ENCODE results near the gene PREB.

DNA sequence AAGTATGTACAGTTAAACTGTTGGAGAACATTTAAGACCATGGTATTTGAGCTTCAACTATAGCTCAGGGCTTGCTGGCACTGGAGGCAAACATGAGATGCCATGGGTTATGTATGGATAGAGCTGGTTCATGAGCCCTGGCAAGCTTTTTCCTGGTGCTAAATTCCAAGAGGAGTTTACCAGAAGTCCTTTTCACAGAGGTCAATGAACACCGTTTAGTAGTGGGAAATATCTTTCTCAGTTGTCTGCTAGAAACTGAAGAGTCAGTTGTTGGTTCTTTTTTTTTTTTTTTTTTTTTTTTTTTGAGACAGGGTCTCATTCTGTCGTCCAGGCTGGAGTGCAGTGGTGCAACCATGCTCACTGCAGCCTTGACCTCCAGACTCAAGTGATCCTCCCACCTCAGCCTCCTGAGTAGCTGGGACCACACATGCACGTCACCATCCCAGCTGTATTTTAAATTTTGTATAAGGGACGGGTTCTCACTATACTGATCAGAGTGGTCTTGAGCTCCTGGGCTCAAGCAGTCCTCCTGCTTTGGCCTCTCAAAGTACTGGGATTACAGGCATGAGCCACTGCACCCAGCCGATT lies 46.5 kb downstream of the PREB start:
- TF ChIP-seq, protein P1, sequence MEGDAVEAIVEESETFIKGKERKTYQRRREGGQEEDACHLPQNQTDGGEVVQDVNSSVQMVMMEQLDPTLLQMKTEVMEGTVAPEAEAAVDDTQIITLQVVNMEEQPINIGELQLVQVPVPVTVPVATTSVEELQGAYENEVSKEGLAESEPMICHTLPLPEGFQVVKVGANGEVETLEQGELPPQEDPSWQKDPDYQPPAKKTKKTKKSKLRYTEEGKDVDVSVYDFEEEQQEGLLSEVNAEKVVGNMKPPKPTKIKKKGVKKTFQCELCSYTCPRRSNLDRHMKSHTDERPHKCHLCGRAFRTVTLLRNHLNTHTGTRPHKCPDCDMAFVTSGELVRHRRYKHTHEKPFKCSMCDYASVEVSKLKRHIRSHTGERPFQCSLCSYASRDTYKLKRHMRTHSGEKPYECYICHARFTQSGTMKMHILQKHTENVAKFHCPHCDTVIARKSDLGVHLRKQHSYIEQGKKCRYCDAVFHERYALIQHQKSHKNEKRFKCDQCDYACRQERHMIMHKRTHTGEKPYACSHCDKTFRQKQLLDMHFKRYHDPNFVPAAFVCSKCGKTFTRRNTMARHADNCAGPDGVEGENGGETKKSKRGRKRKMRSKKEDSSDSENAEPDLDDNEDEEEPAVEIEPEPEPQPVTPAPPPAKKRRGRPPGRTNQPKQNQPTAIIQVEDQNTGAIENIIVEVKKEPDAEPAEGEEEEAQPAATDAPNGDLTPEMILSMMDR (IDR thresholded peaks at IDR 0.05): no peak
- TF ChIP-seq POLR2AphosphoS5 (IDR thresholded peaks at IDR 0.05): no peak
